Measurements from ENCODE around the gene XPO5.

XPO5 gene

DNA sequence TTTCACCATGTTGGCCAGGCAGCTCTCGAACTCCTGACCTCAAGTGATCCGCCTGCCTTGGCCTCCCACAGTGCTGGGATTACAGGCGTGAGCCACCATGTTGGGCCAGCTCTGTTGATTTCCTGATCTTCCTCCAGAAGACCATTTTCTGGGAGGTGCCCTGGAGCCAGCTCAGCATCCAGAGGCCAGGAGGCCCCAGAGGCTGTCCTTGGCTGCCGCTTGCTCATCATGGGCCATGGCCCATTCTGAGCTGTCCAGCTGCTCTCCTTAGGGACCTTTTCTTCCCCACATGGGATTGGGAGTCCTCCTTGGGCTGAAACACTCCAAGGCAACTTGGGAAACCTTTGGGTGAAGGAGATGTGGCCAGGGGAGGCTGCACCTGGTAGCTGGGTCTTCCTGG, 81.1 kb downstream of the XPO5 start:
- DNase-seq = no peak

DNA sequence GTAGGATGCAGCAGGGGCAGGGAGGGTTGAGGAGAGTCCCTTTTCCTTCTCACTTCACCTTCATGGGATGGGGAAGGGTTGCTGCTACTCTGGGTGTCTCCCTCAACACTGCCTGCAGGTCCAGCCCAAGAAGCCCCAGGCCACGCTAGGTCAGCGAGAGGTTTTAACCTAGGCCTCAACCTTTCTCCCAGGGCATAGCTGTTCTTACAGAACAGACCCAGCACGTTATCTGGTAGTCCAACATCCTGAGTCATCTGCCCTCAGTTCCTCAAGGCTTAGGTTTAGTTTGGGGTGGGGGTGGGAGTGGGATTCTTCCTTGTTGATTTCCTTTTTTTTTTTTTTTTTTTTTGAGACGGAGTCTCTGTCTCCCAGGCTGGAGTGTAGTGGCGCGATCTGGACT, 81.5 kb downstream of the XPO5 start:
- no peak for DNase-seq

DNA sequence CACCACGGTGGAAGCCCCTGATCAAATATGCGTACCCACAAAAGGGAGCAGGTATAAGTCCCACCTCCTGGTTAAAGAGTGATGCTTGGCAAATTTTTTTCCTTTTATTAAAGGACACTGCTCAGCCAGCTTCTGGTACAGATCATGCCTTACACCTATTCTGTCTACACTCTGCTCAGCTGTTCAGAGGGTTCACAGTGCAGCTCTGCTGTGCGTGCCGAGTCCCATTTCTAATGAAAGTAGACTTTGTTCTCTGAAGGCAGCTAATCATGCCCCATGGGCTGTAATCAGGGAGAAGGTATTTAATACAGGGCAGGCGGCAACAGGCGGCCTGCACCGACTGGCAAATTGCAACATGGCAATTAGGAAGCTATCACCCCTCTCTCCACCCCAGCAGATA, 82.0 kb downstream of the XPO5 start:
- no peak for DNase-seq

DNA sequence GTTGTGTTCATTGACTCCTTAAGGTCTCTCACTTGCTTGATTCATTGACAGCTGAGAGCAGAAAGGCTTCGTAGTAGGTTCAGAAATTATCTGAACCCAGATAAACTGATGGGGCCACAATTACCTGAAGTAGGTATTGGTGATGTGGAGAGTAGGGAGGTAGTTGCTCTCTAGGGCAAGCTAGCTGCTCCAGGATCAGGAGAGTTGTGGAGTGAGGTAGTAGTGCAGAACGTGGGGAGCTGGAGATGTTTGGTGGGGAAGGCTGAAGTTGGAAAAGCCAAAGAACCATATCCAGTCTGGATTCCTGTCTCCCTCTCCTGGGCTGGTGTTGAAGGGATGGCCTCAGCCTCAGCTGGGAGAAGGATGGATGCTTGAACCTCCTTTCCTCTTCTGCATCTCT, 82.6 kb downstream of the XPO5 start:
- DNase-seq = no peak

DNA sequence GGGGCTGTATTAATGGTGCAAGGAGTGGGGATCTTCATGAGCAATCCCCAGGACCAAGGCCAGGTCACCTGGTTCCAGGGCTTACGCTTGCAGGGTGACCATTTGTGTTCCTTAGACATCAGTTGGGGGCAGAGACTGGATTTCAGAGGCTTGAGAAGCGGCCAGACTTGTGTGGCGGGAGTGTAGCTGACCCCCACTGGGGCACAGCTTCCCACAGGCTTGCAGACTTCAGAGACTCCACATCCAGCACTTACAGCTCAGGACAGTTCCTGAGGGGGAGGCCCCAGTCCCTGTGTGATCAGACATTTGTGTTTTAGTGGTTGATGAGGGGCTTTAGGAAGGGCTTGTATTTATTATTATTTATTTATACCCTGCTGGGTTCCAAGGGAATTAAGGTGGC, 83.2 kb downstream of the XPO5 start:
- no peak for DNase-seq

DNA sequence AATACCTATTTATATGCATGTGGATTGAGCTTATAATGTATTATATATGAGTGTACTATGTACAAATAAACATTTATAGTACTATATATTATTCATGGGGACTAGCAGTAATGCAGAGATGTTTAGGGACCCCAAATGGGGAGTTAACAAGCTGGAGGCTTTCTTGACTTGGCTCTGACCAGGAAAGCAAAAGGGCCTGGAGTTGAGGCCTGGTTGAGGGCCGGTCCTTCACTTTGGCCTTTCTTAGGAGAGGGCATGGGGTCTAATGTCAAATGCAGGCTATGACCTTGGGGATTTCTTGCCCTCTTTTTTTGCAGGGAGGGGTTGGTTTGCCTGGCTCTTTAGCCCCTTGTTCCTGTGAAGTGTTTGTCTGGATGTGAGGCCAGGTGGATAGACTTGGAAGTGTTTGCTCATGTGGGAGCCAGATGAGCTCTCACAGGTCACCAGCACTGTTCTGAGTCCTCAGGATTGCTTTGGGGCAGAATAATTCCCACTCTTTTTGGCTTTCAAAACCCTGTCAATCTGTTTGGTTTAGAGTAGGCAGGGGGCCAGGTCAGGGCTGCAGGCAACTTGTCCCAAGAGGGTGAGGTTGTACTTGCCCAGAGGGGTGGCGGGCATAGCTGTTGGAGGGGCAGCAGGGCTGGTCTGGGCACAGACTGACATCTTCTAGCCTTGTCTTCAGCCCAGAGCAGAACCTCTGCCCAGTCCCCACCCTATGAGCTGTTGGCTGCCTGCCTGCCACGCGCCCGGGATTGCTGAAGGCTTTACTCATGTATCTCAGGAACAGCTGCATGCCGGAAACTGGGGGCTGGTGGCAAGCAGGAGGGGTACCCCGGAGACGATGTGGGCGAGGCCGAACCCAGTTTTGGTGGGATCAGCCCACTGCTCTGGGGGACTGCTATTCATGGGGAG, 83.8 kb downstream of the XPO5 start:
- DNase-seq = no peak

DNA sequence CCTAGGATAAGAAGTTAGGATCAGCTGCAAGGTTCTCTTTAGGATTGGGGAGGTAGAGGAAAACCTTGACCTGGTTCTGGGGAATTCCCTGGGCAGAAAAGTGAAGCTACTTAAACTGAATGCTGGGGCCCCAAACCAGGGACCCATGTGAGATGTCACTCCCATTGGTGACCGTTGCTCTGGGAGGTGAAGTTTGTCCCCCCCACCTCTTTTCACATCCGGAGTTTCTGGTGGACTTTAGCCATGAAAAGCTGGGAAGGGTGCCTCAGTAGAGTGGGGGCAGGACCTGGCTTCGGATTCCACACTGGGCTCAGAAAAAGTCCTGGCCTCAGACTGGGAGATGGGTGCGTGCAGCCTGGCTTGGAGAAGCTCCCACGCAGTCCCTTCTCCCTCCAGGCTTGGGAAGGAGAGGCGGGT, 85.3 kb downstream of the XPO5 start:
- DNase-seq = no peak

DNA sequence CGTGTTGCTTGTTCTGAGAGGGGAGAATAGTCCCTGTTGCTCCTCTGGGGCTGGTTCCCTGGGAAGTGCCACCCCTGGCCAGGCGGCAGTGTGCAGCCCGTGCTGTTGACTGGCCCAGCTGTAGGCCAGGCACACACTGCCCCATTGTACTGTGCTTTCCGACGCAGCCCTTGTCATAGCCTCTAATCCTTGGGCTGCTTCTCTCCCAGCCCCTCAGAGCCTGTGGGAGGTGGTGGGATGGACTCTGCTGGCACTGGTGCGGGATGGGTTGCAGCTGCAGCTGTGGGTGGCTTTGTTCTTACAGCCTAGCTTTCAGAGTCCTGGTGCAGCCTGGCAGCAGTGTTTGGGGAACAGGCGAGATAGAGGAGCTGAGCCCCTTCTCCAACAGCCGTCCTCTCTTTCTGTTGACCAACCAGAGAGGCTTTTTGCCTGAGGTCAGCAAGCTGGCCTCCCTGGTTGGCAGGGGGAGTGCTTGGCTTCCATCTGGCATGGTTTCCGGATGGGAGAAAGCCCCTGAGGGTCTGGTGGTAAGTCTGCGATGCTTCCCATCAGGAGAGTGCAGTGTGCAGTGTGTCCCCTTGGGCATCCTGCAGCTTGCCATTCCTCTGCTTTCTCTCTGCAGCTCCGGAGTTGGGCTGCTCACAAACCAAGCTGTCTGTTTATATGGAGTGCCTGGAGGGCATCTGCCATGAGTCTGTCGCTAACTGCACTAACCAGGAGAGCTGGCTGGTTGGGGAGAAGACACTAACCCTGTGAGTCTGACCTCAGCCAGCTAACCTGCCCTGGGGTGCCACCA, 86.4 kb downstream of the XPO5 start:
- DNase-seq = no peak

DNA sequence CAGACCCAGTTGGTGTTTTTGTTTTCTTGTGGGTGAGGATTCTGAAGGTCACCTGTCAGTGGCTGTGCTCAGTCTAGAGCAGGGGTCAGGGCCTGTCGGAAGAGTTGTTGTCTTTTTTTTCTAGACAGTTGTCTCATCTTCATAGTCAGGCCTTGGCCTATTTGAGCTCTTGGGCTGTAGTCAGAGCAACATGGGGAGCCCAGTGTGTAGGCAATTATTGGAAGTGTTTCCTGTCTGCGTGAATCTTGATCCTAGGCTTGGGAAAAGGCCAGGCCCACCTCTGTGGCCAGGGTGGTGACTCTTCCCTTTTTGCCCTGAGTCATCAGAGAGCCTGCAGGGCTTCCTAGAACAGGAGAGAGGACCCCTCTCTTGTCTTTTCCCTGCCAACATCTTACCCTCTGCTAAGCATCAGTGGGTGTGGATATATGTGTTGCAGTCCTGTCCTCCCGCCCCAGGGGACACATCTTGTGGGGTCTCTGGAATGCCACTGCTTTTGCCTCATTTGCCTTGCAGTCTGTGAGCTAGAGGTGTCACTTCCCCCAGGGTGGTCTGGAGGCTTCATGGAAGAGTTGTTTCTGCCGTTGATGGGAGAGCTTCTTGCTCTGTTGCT, 87.1 kb downstream of the XPO5 start:
- no peak for DNase-seq

DNA sequence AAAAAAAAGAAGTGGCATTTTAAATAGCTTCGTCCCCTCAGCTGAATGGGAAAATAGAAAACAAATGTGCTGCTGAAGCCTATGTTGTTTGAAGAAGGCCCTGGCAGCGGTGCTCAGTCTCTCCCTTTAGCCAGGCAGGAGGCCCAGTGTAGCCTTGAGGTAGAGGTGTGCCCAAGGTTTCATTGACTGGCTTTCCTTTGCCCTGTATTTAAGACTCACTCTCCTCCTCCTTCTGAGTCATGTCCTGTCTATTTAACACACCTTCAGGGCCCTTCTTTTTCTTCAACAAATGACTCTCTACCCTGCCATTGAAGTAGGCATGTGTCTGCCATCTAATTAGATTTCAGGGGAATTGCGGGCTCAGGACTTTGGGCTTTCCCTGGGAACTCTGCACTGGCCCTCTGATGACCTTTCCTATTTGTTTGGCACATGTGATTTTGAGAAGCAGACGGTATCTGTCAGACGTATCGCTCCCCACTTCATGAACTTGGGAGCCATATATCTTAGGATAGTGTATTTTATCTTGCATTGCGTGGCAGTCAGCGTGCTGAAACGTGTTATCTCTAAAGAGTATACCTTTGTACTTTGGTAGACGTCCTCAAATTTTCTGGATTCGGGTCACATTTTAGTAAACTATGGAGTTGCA, 94.1 kb downstream of the XPO5 start:
- no peak for DNase-seq

DNA sequence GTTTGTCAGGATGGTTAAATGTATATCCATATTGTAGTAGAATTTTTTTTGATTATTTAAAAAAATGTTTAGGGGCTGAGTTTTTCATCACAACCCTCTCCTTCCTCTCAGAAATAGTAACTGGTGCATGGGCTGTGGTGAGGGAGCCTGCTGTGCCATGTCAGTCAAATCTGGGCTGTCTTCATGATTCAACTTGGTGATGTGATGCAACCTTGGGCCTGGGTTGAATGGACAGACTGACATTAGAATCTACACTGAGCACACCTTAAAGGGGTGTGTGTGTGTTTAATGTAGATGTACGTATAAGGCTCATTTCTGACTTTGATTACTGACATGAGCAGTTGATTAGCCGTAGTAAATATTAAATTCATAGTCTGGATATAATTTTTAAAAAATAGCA, 94.8 kb downstream of the XPO5 start:
- DNase-seq = no peak

DNA sequence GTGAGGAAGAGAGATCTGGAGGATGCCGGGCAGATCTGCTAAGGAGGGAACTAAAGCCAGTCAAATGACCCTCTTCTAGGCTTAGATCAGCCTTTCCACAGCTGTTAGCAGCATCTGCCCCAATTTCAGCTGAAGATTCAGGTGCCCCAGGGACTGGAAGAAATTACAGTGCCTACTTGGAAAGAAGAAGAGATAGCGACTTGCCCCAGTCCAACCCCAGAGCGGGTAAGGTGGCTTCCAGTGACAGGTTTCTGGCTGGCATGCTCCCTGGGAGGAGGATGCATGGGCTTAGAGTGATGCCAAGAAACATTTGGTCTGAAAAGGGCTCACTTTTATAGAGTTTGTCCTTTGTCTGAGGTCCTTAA, 97.8 kb downstream of the XPO5 start:
- DNase-seq = no peak

DNA sequence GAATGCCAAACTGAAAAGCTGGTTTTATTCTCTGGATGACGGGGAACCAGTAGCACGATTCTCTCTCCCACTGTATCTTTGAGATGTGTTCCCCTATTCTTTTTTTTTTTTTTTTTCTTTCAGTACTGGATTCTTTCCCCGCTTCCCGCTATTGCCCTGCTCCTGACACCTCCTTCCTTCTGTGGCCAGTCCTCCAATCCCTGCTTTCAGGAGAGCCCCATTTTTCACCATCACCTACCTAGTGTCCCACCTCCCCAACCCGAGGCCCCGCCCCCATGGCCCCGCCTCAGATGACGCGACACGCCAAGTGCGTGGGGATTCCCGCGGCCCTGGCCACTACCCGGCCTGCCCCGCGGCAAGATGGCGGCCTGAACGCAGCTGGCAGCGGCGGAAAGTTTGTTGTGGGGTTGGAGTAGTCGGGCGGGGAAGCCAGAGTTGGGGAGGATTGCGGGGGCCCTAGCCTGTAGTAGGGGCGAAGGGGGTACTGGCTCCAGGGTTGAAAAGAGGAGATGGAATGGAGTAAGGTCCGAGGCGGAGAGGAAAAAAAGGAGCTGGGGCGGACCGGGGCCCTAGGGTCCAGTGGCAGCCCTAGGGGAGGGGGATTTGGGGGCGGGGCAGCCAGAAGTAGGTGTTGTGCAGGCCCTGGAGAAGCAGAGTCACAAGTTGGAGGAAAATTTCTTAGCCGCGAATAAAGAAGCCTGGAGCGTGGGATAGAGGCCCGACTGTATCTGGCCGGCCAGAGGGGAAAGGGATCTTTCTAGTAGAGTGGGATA, 98.4 kb downstream of the XPO5 start, which contains the start of gene TJAP1:
TSS of gene TJAP1 (plus strand) at position 336 of the 773 bp plus-strand sequence. CDS start 21,432 bp downstream, outside the sequence.
- peak; percentile 25 for DNase-seq

DNA sequence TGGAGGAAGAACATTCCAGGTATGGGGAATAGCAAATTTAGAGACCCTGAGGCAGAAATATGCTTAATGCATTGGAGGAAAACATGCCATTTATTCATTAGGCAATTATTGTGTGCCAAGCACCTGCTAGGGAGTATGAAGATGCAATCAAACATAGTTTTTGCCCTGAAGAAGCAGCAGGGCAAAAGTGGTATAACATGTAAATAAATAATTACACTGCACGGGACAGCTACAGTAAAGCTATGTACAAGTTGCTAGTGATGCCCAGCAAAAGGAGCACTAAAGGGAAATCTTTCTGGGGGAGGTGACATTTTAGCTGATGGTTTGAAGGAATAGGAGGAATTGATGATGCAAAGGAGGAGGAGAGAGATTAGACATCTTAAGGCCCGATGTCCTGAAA, 99.1 kb downstream of the XPO5 start:
- DNase-seq = no peak

DNA sequence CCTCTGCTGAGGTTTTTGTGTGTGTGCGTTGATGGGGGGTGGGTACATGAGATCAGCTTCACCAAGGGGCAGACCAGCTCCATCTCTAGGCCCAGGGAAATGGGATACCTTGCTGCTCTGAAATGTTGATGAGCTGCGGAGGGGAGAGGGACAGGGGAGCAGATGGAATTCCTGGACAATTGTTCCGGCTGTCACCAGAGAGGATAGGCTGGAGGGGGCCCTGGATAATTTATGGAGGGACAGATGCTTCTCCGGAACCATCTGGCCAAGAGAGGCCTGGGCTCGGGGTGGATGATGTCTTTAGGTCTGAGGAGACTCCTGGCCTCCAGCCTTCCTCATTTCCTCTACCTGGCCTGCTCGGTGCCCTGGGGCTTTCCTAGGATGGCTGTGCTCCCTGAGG, 100.3 kb downstream of the XPO5 start:
- DNase-seq = no peak

DNA sequence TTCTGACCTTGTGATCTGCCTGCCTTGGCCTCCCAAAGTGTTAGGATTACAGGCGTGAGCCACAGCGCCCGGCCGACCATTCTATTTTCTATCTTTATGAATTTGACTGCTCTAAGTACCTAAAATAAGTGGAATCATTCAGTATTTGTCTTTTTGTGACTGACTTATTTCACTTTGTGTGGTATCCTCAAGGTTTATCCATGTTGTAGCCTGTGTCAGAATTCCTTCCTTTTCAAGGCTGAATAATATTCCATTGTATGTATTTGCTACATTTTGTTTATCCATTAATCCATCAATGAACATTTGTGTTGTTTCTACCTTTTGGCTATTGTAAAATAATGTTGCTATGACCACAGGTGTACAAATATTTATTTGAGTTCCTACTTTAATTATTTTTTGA, 103.3 kb downstream of the XPO5 start:
- no peak for DNase-seq

All from GF-D8 (cell line).